ENCODE measurements around the gene COL4A2.

COL4A2 gene

DNA sequence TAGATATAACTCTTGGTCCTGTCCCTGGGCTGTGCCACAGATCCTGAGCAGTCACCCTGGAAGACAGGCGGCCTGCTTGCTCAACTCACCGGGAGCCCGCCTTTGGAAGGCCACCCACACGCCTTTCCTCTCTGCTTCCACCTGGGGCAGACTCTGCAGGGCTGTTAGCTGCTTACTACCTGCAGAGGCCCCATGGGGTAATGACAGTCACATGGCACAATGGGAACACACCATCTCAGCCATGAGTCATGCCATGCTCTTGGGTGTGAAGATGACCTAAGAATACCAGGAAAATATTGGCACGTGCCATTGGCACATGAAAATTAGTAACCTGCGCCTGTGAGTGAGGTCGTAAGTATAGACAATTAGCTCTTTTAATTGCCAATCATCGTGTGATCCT is 108.6 kb downstream of the COL4A2 start:
- no peaks in the 10 kb centered on the region for H3K27me3 ChIP-seq (replicated peaks; ENCODE audit: insufficient read depth, low read length)
- no peak overlapping the region for H2AFZ ChIP-seq (ENCODE audit: low read length)
- no peaks in the 10 kb centered on the region for H3K79me2 ChIP-seq (ENCODE audit: low read length)
- H3K9me2 ChIP-seq (replicated peaks; ENCODE audit: insufficient read depth, low read length): no peaks in the 10 kb centered on the region
- H3K27ac ChIP-seq (ENCODE audit: low read length): no peak overlapping the region
- DNase-seq: no peak
- H3K36me3 ChIP-seq (replicated peaks; ENCODE audit: insufficient read depth, low read length): no peaks in the 10 kb centered on the region
- no peaks in the 10 kb centered on the region for H3F3A ChIP-seq (ENCODE audit: insufficient read depth, low read length)
- no peak for TF ChIP-seq CTCF (IDR thresholded peaks at IDR 0.05; ENCODE audit: low read length)
- TF ChIP-seq EZH2phosphoT487 (IDR thresholded peaks at IDR 0.05; ENCODE audit: low read length): no peak
- H3K9me3 ChIP-seq (replicated peaks; ENCODE audit: insufficient read depth, low read length): no peaks in the 10 kb centered on the region
- no peak overlapping the region for H3K4me3 ChIP-seq (ENCODE audit: low read length)
- H4K20me1 ChIP-seq (ENCODE audit: insufficient read depth, low read length): no peaks in the 10 kb centered on the region
- no peak overlapping the region for H3K9ac ChIP-seq (ENCODE audit: low read length)
- H3K4me2 ChIP-seq (ENCODE audit: low read depth, low read length): no peak overlapping the region
- H3K4me1 ChIP-seq (ENCODE audit: low read length): peaks cover 11% of the 10 kb centered on the region

DNA sequence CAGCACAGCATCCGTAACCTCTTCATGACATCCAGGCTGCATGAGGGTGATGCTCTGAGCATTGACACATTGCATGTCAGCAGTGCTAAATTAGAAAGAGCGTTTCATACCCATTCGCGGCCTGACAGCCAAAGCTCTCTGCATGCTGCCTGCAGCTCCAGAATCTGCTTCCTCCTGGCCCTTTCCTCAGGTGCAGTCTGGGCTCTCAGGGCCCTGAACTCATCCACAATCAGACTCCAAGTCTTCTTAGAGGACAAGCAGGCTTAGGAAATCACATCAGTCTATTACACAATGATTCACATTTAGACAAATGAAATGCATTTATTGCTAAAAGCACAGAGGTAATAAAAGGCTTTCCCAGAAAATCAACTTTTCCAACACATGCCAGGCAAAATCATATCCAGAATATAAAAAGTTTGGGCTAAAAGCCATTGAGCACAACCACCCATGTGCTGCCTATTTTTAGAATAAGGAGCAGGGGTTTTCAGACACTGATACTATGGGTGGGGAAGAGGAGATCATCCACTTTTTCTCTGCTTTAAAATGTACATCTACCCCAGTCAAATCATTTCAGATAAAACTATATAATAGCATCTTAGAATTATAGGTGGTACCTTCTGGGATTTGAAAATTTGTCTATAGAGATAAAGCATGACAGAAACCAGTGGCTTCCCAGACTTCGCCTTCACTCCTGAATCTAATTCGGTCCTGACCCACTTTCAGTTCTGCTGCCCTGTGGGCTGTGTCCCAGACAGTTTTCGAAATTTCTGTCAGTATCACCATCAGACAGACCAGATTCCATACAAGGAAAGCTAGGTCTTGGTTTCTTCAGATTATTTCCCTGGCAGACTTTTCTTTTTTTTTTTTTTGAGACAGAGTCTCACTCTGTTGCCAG is 109.3 kb downstream of the COL4A2 start:
- no peaks in the 10 kb centered on the region for H3K27me3 ChIP-seq (replicated peaks; ENCODE audit: insufficient read depth, low read length)
- H3K9me2 ChIP-seq (replicated peaks; ENCODE audit: insufficient read depth, low read length): no peaks in the 10 kb centered on the region
- H3K27ac ChIP-seq (ENCODE audit: low read length): no peak overlapping the region
- H3K4me3 ChIP-seq (ENCODE audit: low read length): no peak overlapping the region
- H3K79me2 ChIP-seq (ENCODE audit: low read length): no peaks in the 10 kb centered on the region
- no peak overlapping the region for H3K4me2 ChIP-seq (ENCODE audit: low read depth, low read length)
- H3K4me1 ChIP-seq (ENCODE audit: low read length): peaks cover 11% of the 10 kb centered on the region
- no peaks in the 10 kb centered on the region for H3K36me3 ChIP-seq (replicated peaks; ENCODE audit: insufficient read depth, low read length)
- H3K9ac ChIP-seq (ENCODE audit: low read length): no peak overlapping the region
- TF ChIP-seq EZH2phosphoT487 (IDR thresholded peaks at IDR 0.05; ENCODE audit: low read length) (no peak), CTCF (IDR thresholded peaks at IDR 0.05; ENCODE audit: low read length) (no peak), EZH2 (optimal IDR thresholded peaks at IDR 0.05; ENCODE audit: low read depth, low read length) (no peak)
- no peak overlapping the region for H2AFZ ChIP-seq (ENCODE audit: low read length)
- H3F3A ChIP-seq (ENCODE audit: insufficient read depth, low read length): no peaks in the 10 kb centered on the region
- no peaks in the 10 kb centered on the region for H3K9me3 ChIP-seq (replicated peaks; ENCODE audit: insufficient read depth, low read length)
- no peaks in the 10 kb centered on the region for H4K20me1 ChIP-seq (ENCODE audit: insufficient read depth, low read length)
- DNase-seq: no peak

GRCh38 chr13:110418944-110419343 is 111.9 kb downstream of the COL4A2 start:
- DNase-seq: no peak
- no peaks in the 10 kb centered on the region for H3F3A ChIP-seq (ENCODE audit: insufficient read depth, low read length)

GRCh38 chr13:110419381-110419791 is 112.3 kb downstream of the COL4A2 start:
- Histone ChIP-seq H2AFZ (ENCODE audit: low read length) (no peak overlapping the region), H3K27ac (ENCODE audit: low read length) (no peak overlapping the region), H3F3A (ENCODE audit: insufficient read depth, low read length) (no peaks in the 10 kb centered on the region), H3K9ac (ENCODE audit: low read length) (no peak overlapping the region), H3K27me3 (replicated peaks; ENCODE audit: insufficient read depth, low read length) (no peaks in the 10 kb centered on the region), H3K4me1 (ENCODE audit: low read length) (peaks cover 11% of the 10 kb centered on the region), H3K9me2 (replicated peaks; ENCODE audit: insufficient read depth, low read length) (no peaks in the 10 kb centered on the region), H3K4me3 (ENCODE audit: low read length) (no peak overlapping the region), H4K20me1 (ENCODE audit: insufficient read depth, low read length) (no peaks in the 10 kb centered on the region), H3K4me2 (ENCODE audit: low read depth, low read length) (no peak overlapping the region), H3K36me3 (replicated peaks; ENCODE audit: insufficient read depth, low read length) (no peaks in the 10 kb centered on the region), H3K79me2 (ENCODE audit: low read length) (no peaks in the 10 kb centered on the region), H3K9me3 (replicated peaks; ENCODE audit: insufficient read depth, low read length) (no peaks in the 10 kb centered on the region)
- TF ChIP-seq EZH2phosphoT487 (IDR thresholded peaks at IDR 0.05; ENCODE audit: low read length) (no peak), EZH2 (optimal IDR thresholded peaks at IDR 0.05; ENCODE audit: low read depth, low read length) (no peak), CTCF (IDR thresholded peaks at IDR 0.05; ENCODE audit: low read length) (no peak)
- no peak for DNase-seq

More at GRCh38 chr13:110418944-110419343, 111.9 kb downstream of the COL4A2 start:
- H3K27me3 ChIP-seq (replicated peaks; ENCODE audit: insufficient read depth, low read length): no peaks in the 10 kb centered on the region
- TF ChIP-seq EZH2 (optimal IDR thresholded peaks at IDR 0.05; ENCODE audit: low read depth, low read length): no peak
- TF ChIP-seq EZH2phosphoT487 (IDR thresholded peaks at IDR 0.05; ENCODE audit: low read length): no peak
- no peaks in the 10 kb centered on the region for H4K20me1 ChIP-seq (ENCODE audit: insufficient read depth, low read length)
- H3K9me3 ChIP-seq (replicated peaks; ENCODE audit: insufficient read depth, low read length): no peaks in the 10 kb centered on the region
- no peaks in the 10 kb centered on the region for H3K36me3 ChIP-seq (replicated peaks; ENCODE audit: insufficient read depth, low read length)
- no peaks in the 10 kb centered on the region for H3K9me2 ChIP-seq (replicated peaks; ENCODE audit: insufficient read depth, low read length)
- H3K27ac ChIP-seq (ENCODE audit: low read length): no peak overlapping the region
- H3K4me1 ChIP-seq (ENCODE audit: low read length): peaks cover 11% of the 10 kb centered on the region
- no peak overlapping the region for H3K4me2 ChIP-seq (ENCODE audit: low read depth, low read length)
- H3K4me3 ChIP-seq (ENCODE audit: low read length): no peak overlapping the region
- H3K79me2 ChIP-seq (ENCODE audit: low read length): no peaks in the 10 kb centered on the region
- no peak overlapping the region for H2AFZ ChIP-seq (ENCODE audit: low read length)
- H3K9ac ChIP-seq (ENCODE audit: low read length): no peak overlapping the region

Measured in MM.1S (cell line).